Caki2 (cell line): ENCODE measurements around the gene MLX. TPM values are rescaled to one million over a fixed set of nuclear protein-coding genes. Genes with fewer than 3 reads are reported as not detected.
"Not testable (repeated sequence)": the region's sequence is repeated elsewhere in the genome, so short reads cannot be mapped to it uniquely, and the experiment has no call there.

Source experiments
- DNase-seq: peaks from one replicate; pipeline ENCODE4 v3.0.0-alpha.2; 2015; ENCODE audit warnings: low read depth
- in situ Hi-C: cut with HindIII; loops from 2 replicates; pipeline ENCODE4 v1.10.0; 2016; ENCODE audit warnings: low sequenced_read_pairs, low pct_unique_long_range_greater_than_20kb, mixed read lengths
- total RNA-seq: library from RNA; depleted of rRNA; stranded (reverse); fragments of >200 nt; shearing (Covaris generic); gene quantifications from 2 replicates; pipeline ENCODE4 v1.2.3, GENCODE V29; 2014; ENCODE audit warnings: low replicate concordance; rRNA removed

MLX gene
- total RNA-seq, 1 experiment from 2014 or later: 21.9 TPM

- in situ Hi-C loops: loop anchor here (10.0 to 25.0 kb wide), 2 partner anchors 57 to 130 kb away; partner anchors contain the start of gene EZH1
- no peak for DNase-seq
These were observed 40.9 kb downstream of the MLX start for GRCh38 chr17:42607769-42608168.

- DNase-seq: no peak
- in situ Hi-C loops: loop anchor here (10.0 to 25.0 kb wide), 2 partner anchors 56 to 129 kb away; partner anchors contain the start of gene EZH1
These were observed 41.6 kb downstream of the MLX start for GRCh38 chr17:42608305-42609181.

- peak; percentile 99 for DNase-seq
- in situ Hi-C loops: loop anchor here (10.0 to 25.0 kb wide), 2 partner anchors 56 to 128 kb away; partner anchors contain the start of gene EZH1
These were observed 42.4 kb downstream of the MLX start, which contains the start of the genes RETREG3 and TUBG1 for GRCh38 chr17:42609182-42609813. RETREG3 (minus strand) TSS chr17:42609374; CDS start chr17:42609324, 50 bp downstream. TUBG1 (plus strand) TSS chr17:42609683; CDS start chr17:42609738, 55 bp downstream.

- peak; percentile 12 for DNase-seq
- in situ Hi-C loops: loop anchor here (10.0 to 25.0 kb wide), 2 partner anchors 55 to 127 kb away; partner anchors contain the start of gene EZH1
These were observed 43.2 kb downstream of the MLX start for GRCh38 chr17:42609814-42610801.

- in situ Hi-C loops: loop anchor here (25.0 kb wide), 1 partner anchor 125 kb away; the partner anchor contains the start of gene EZH1
These were observed 45.1 kb downstream of the MLX start for GRCh38 chr17:42612013-42612412.

GRCh38 chr17:42613699-42614295 lies 46.9 kb downstream of the MLX start:
- in situ Hi-C loops: loop anchor here (25.0 kb wide), 1 partner anchor 124 kb away; the partner anchor contains the start of gene EZH1
- no peak for DNase-seq

More at GRCh38 chr17:42612013-42612412, 45.1 kb downstream of the MLX start:
- DNase-seq: no peak

GRCh38 chr17:42617956-42618431 lies 51.1 kb downstream of the MLX start:
- in situ Hi-C loops: loop anchor here (25.0 kb wide), 1 partner anchor 119 kb away; the partner anchor contains the start of gene EZH1
- no peak for DNase-seq

GRCh38 chr17:42618442-42619150 lies 51.7 kb downstream of the MLX start:
- DNase-seq: peak; percentile 59
- in situ Hi-C loops: loop anchor here (25.0 kb wide), 1 partner anchor 119 kb away; the partner anchor contains the start of gene EZH1

GRCh38 chr17:42621987-42622386 lies 55.1 kb downstream of the MLX start:
- DNase-seq: not testable (repeated sequence)
- in situ Hi-C loops: loop anchor here (25.0 kb wide), 1 partner anchor 115 kb away; the partner anchor contains the start of gene EZH1

Other genes with a start within 250 kb of the MLX start
- gene STAT3, start 178.7 kb upstream of the MLX start, total RNA-seq: 21.0 and 29.7 TPM in 2 replicates
- 287 and 330 TPM in 2 replicates for gene CAVIN1, start 143.8 kb upstream of the MLX start, total RNA-seq
- gene ATP6V0A1, start 108.2 kb upstream of the MLX start, total RNA-seq: 42.0 and 49.6 TPM in 2 replicates
- gene NAGLU, start 30.9 kb upstream of the MLX start, total RNA-seq: 53.9 and 64.5 TPM in 2 replicates
- gene HSD17B1, start 14.2 kb upstream of the MLX start, total RNA-seq: not detected in 2 replicates
- 24.0 and 29.5 TPM in 2 replicates for gene COASY, start 5.0 kb upstream of the MLX start, total RNA-seq
- gene PSMC3IP, start 10.6 kb downstream of the MLX start, total RNA-seq: 3.4 and 8.6 TPM in 2 replicates
- gene RETREG3, start 42.3 kb downstream of the MLX start, total RNA-seq: 50.5 and 90.2 TPM in 2 replicates
- gene TUBG1, start 42.6 kb downstream of the MLX start, total RNA-seq: 74.8 and 76.6 TPM in 2 replicates
- 3.1 and 6.7 TPM in 2 replicates for gene TUBG2, start 92.2 kb downstream of the MLX start, total RNA-seq
- 20.5 and 21.5 TPM in 2 replicates for gene PLEKHH3, start 109.9 kb downstream of the MLX start, total RNA-seq
- gene CCR10, start 114.7 kb downstream of the MLX start, total RNA-seq: not detected in 2 replicates
- gene CNTNAP1, start 115.4 kb downstream of the MLX start, total RNA-seq: 2.0 and 3.2 TPM in 2 replicates
- 8.2 and 21.3 TPM in 2 replicates for gene EZH1, start 177.9 kb downstream of the MLX start, total RNA-seq
- gene RAMP2, start 194.1 kb downstream of the MLX start, total RNA-seq: not detected in 2 replicates
- 123 and 179 TPM in 2 replicates for gene VPS25, start 206.3 kb downstream of the MLX start, total RNA-seq
- gene WNK4, start 213.5 kb downstream of the MLX start, total RNA-seq: not detected in 2 replicates
- gene COA3, start 231.6 kb downstream of the MLX start, total RNA-seq: 211 and 246 TPM in 2 replicates
- gene CNTD1, start 231.8 kb downstream of the MLX start, total RNA-seq: 0.09 TPM in 1 of 2 replicates, not detected in the other